ACC112 (cell line): ENCODE results near the gene LPCAT3.
A peak's percentile ranks its signal among the peaks of the same experiment; 100 is the strongest.

Experiments
- H2AFZ ChIP-seq: fragments of 200-600 bp; sonication (generic); one replicate; pipeline ENCODE4 v1.6.0; 2017; ENCODE audit warnings: antibody characterized with exemption, low read length; ENCODE audit not compliant: unreplicated experiment
- H3K27ac ChIP-seq: fragments of 200-600 bp; sonication (generic); 2 replicates; pipeline ENCODE4 v1.5.1; 2014; ENCODE audit warnings: low read depth, mild to moderate bottlenecking, antibody characterized with exemption, low read length, moderate library complexity
- H3K27me3 ChIP-seq: fragments of 200-600 bp; sonication (generic); 2 replicates; pipeline ENCODE4 v1.6.1; 2014; ENCODE audit warnings: mild to moderate bottlenecking, antibody characterized with exemption, low read length, moderate library complexity, mixed read lengths; ENCODE audit not compliant: insufficient read depth
- H3K36me3 ChIP-seq: fragments of 200-600 bp; sonication (generic); 2 replicates; pipeline ENCODE4 v1.6.1; 2016; ENCODE audit warnings: mild to moderate bottlenecking, antibody characterized with exemption, low read length, moderate library complexity, mixed read lengths; ENCODE audit not compliant: insufficient read depth
- H3K4me1 ChIP-seq: fragments of 200-600 bp; sonication (generic); one replicate; pipeline ENCODE4 v1.6.1; 2016; ENCODE audit warnings: low read length, mixed read lengths; ENCODE audit not compliant: insufficient read depth, unreplicated experiment, control insufficient read depth
- H3K4me3 ChIP-seq: fragments of 200-600 bp; sonication (generic); 2 replicates; pipeline ENCODE4 v1.5.1; 2014; ENCODE audit warnings: mild to moderate bottlenecking, low read depth, low read length
- H3K79me2 ChIP-seq: fragments of 200-600 bp; sonication (generic); one replicate; pipeline ENCODE4 v1.6.0; 2016; ENCODE audit warnings: low read length; ENCODE audit not compliant: control insufficient read depth, unreplicated experiment, insufficient read depth

The LPCAT3 gene

DNA sequence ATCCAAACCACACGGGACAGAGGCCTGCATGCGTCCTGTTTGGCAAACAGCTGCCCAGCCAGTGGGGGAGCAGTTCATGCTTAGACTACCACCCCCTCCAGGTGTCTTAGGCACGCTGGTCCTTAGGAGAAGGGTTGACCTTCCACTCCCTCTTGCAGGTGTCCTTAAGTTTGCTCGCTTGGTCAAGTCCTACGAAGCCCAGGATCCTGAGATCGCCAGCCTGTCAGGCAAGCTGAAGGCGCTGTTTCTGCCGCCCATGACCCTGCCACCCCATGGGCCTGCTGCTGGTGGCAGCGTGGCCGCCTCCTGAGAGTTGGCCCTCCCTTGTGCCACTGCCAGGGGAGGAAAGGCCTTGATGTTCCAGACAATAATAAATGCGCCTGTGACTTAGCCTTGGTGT is 72.7 kb downstream of the LPCAT3 start:
- no peak overlapping the region for H3K27ac ChIP-seq
- peaks cover 3% of the 10 kb centered on the region for H3K79me2 ChIP-seq
- H3K36me3 ChIP-seq: no peaks in the 10 kb centered on the region
- no peak overlapping the region for H2AFZ ChIP-seq
- H3K27me3 ChIP-seq: no peaks in the 10 kb centered on the region
- peaks cover 15% of the 10 kb centered on the region for H3K4me1 ChIP-seq
- peak overlapping the region; percentile 83 for H3K4me3 ChIP-seq

DNA sequence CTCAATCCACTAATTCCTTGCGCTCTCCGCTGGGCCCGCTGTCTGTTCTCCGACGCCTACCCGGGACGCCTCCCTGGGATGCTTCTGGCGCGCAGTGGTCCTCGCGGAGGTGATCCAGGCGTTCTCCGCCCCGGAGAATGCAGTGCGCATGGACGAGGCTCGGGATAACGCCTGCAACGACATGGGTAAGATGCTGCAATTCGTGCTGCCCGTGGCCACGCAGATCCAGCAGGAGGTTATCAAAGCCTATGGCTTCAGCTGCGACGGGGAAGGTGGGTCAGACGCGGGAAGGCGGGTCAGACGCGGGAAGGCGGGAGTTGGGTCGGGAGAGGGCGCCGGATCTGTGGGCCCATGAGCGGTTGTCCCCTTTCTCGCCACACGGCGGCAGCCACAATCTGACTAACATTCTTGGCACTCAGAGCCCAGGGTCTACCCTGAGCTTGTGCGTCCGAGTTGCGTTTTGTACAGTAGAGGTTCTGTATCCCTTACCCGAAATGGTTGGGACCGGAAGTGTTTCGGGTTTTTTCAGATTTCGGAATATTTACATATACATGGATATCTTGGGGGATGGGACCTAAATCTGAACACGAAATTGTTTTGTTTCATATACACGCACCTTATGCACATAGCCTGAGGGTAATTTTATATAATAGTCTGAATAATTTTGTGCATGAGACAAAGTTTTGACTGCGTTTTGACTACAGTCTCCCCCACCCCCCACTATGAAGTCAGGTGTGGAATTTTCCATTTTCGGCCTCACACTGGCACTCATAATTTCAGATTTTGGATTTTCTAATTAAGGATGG is 73.7 kb downstream of the LPCAT3 start:
- H2AFZ ChIP-seq: peak overlapping the region; percentile 26
- peaks cover 3% of the 10 kb centered on the region for H3K79me2 ChIP-seq
- H3K4me3 ChIP-seq: peak overlapping the region; percentile 83
- peak overlapping the region; percentile 92 for H3K27ac ChIP-seq
- H3K27me3 ChIP-seq: no peaks in the 10 kb centered on the region
- peaks cover 15% of the 10 kb centered on the region for H3K4me1 ChIP-seq
- no peaks in the 10 kb centered on the region for H3K36me3 ChIP-seq

DNA sequence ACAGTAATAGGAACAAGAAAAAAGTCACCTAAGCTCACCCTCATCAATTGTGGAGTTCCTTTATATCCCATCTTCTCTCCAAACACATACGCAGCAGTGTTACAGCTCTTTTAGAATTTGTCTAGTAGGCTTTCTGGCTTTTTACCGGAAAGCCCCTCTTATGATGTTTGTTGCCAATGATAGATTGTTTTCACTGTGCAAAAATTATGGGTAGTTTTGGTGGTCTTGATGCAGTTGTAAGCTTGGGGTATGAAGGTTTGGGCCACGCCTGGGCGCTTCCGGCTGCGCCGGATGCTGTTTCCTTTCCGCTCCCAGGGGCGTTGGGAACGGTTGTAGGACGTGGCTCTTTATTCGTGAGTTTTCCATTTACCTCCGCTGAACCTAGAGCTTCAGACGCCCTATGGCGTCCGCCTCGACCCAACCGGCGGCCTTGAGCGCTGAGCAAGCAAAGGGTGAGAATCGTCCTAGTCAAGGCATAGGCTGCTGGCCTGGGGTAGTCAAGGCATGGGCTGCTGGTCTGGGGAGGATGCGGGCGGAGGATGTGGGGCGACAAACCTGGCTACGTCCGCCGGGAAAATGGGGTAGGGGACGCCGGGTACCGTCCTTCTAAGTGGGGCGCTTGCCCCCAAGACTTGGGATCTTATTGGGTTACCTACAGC is 74.4 kb downstream of the LPCAT3 start, which contains the start of the genes C12orf57 and RNU7-1:
Gene C12orf57, plus strand, starts transcription at position 301 of the 659 bp plus-strand sequence. Its CDS starts 100 bp downstream, at position 401.
Gene RNU7-1, plus strand, starts transcription at position 95 of the 659 bp plus-strand sequence.
- Histone ChIP-seq H3K27me3 (no peaks in the 10 kb centered on the region), H3K4me1 (peaks cover 15% of the 10 kb centered on the region), H3K27ac (peak within 1 kb of the TSS; percentile 92), H3K79me2 (peaks cover 3% of the 10 kb centered on the region), H2AFZ (peak within 1 kb of the TSS; percentile 26), H3K36me3 (no peaks in the 10 kb centered on the region), H3K4me3 (peak within 1 kb of the TSS; percentile 83)

DNA sequence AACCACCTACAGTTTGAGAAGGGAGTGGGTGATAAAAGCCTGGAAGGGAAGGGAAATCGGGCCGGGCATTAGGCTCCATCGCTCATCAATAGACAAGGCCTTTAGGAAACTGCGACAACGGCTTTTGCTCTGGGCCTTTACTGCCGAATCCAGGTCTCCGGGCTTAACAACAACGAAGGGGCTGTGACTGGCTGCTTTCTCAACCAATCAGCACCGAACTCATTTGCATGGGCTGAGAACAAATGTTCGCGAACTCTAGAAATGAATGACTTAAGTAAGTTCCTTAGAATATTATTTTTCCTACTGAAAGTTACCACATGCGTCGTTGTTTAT is 74.9 kb downstream of the LPCAT3 start:
- no peak overlapping the region for H2AFZ ChIP-seq
- peak overlapping the region; percentile 83; the same call in 1 of the 2 replicates for H3K4me3 ChIP-seq
- H3K27ac ChIP-seq: peak overlapping the region; percentile 92
- peaks cover 16% of the 10 kb centered on the region for H3K4me1 ChIP-seq
- no peaks in the 10 kb centered on the region for H3K27me3 ChIP-seq
- peaks cover 3% of the 10 kb centered on the region for H3K79me2 ChIP-seq
- no peaks in the 10 kb centered on the region for H3K36me3 ChIP-seq

DNA sequence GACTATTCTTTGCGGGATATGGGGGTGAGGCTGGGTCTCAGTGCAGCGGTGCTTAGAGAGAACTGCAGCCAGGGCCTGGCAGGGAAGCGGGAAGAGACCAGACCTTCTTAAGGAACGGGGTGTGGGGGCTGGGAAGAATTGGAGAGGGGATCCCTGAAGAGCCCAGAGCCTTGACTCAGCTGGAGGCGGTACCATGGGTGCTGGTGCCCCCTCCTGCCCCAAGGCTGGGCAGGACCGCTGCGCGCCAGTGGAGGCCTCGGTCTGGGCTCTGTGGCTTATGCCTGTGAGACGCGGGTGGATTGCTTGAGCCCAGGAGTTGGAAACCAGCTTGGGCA is 76.0 kb downstream of the LPCAT3 start:
- H3K27me3 ChIP-seq: no peaks in the 10 kb centered on the region
- H2AFZ ChIP-seq: no peak overlapping the region
- no peak overlapping the region; the same call in 1 of the 2 replicates for H3K27ac ChIP-seq
- H3K36me3 ChIP-seq: no peaks in the 10 kb centered on the region
- H3K4me3 ChIP-seq: no peak overlapping the region
- H3K4me1 ChIP-seq: peaks cover 23% of the 10 kb centered on the region
- H3K79me2 ChIP-seq: peaks cover 3% of the 10 kb centered on the region

DNA sequence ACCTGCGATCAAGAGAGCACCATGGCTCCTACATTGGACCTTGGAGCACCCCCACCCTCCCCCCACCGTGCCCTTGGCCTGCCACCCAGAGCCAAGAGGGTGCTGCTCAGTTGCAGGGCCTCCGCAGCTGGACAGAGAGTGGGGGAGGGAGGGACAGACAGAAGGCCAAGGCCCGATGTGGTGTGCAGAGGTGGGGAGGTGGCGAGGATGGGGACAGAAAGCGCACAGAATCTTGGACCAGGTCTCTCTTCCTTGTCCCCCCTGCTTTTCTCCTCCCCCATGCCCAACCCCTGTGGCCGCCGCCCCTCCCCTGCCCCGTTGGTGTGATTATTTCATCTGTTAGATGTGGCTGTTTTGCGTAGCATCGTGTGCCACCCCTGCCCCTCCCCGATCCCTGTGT is 76.5 kb downstream of the LPCAT3 start:
- no peak overlapping the region for H3K27ac ChIP-seq

DNA sequence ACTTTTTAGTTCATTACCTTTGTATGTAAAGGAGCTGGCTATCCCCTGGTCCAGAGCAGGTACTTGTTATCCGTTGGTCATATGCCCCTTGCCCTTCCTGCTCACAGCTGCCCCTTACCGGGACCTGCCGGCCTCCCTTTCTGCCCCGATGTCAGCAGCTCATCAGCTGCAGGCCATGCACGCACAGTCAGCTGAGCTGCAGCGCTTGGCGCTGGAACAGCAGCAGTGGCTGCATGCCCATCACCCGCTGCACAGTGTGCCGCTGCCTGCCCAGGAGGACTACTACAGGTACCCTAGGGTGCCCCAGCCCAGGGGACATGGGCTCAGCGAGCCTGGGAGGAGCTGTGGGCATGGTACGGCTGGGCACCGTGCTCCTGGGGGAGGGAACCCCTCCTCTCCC is 77.0 kb downstream of the LPCAT3 start:
- H3K27ac ChIP-seq: no peak overlapping the region
- H3K4me1 ChIP-seq: peaks cover 25% of the 10 kb centered on the region
- H3K79me2 ChIP-seq: peaks cover 3% of the 10 kb centered on the region
- no peaks in the 10 kb centered on the region for H3K36me3 ChIP-seq
- H3K4me3 ChIP-seq: no peak overlapping the region
- no peak overlapping the region for H2AFZ ChIP-seq
- no peaks in the 10 kb centered on the region for H3K27me3 ChIP-seq

More for the DNA sequence above, 76.5 kb downstream of the LPCAT3 start:
- no peaks in the 10 kb centered on the region for H3K27me3 ChIP-seq
- peaks cover 3% of the 10 kb centered on the region for H3K79me2 ChIP-seq
- H3K4me3 ChIP-seq: no peak overlapping the region
- H2AFZ ChIP-seq: no peak overlapping the region
- peaks cover 25% of the 10 kb centered on the region for H3K4me1 ChIP-seq
- H3K36me3 ChIP-seq: no peaks in the 10 kb centered on the region

DNA sequence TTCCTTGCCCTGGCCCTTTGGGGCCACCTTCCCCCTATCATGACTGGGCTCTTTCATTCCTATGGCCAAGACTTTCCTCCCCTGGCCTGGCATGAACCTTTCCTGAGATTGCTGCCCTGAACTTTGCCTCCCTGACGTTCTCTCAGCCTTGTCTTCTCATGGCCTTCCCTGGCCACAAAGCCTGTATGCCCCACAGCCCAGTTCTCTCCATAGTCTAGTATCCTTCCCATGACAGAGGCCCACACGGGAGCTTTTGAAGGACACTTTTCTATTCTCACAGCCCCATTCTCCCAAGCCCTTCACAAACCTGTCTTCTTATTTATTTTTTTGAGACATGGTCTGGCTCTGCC is 79.1 kb downstream of the LPCAT3 start:
- peaks cover 35% of the 10 kb centered on the region for H3K4me1 ChIP-seq
- H3K36me3 ChIP-seq: no peaks in the 10 kb centered on the region
- H3K4me3 ChIP-seq: no peak overlapping the region
- no peaks in the 10 kb centered on the region for H3K27me3 ChIP-seq
- no peak overlapping the region for H2AFZ ChIP-seq
- no peaks in the 10 kb centered on the region for H3K79me2 ChIP-seq
- no peak overlapping the region for H3K27ac ChIP-seq

DNA sequence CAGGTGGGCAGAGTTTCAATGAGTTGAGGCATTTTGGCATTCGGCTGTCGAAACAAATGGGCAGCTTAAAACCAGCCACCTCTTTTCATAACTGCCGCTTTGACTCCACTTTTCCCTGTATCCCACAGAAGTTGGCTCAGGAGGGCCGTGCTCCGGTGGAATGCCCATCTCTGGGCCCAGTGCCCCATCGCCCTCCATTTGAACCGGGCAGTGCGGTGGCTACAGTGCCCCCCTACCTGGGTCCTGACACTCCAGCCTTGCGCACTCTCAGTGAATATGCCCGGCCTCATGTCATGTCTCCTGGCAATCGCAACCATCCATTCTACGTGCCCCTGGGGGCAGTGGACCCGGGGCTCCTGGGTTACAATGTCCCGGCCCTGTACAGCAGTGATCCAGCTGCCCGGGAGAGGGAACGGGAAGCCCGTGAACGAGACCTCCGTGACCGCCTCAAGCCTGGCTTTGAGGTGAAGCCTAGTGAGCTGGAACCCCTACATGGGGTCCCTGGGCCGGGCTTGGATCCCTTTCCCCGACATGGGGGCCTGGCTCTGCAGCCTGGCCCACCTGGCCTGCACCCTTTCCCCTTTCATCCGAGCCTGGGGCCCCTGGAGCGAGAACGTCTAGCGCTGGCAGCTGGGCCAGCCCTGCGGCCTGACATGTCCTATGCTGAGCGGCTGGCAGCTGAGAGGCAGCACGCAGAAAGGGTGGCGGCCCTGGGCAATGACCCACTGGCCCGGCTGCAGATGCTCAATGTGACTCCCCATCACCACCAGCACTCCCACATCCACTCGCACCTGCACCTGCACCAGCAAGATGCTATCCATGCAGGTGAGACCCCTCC is 79.7 kb downstream of the LPCAT3 start:
- H3K27ac ChIP-seq: no peak overlapping the region

DNA sequence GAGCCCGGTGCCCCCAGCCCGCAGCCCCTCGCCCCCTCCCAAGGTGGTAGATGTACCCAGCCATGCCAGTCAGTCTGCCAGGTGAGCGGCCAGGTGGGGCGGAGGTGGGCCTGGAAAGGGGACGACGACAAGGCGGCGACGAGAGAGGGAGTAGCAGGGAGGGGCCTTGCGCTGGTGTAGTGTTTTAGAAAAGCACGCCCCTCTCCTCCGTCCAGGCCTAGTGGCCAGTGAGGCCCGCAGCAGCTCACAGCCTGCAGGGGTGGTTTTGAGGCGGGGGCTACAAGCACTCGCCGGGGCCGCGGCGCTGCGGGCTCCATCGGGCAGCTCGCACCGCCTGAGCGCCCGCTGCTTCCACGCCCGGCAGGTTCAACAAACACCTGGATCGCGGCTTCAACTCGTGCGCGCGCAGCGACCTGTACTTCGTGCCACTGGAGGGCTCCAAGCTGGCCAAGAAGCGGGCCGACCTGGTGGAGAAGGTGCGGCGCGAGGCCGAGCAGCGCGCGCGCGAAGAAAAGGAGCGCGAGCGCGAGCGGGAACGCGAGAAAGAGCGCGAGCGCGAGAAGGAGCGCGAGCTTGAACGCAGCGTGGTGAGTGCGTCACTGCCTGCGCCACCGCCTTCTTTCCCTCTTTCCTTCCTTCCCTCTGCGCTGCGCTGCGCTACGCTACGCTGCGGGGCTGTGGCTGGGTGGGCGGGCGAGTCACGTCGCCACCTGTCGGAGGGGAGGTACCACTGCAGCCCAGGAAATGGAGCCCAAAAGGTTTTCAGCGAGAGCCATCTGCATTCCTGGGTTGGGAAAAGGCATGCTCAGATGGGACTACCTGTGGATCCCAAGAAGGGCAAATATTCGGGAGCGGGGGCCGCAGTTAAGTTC is 80.6 kb downstream of the LPCAT3 start:
- no peaks in the 10 kb centered on the region for H3K27me3 ChIP-seq
- peaks cover 9% of the 10 kb centered on the region for H3K79me2 ChIP-seq
- H3K4me1 ChIP-seq: peaks cover 44% of the 10 kb centered on the region
- peak overlapping the region; percentile 74 for H3K4me3 ChIP-seq
- H3K27ac ChIP-seq: peak overlapping the region; percentile 47
- peaks cover 2% of the 10 kb centered on the region; the same call in 1 of the 2 replicates for H3K36me3 ChIP-seq
- H2AFZ ChIP-seq: no peak overlapping the region

More for the DNA sequence above, 79.7 kb downstream of the LPCAT3 start:
- H3K79me2 ChIP-seq: peaks cover 2% of the 10 kb centered on the region
- H3K4me1 ChIP-seq: peaks cover 41% of the 10 kb centered on the region
- H3K4me3 ChIP-seq: peak overlapping the region; percentile 74; the same call in 1 of the 2 replicates
- no peaks in the 10 kb centered on the region for H3K36me3 ChIP-seq
- no peaks in the 10 kb centered on the region for H3K27me3 ChIP-seq
- no peak overlapping the region for H2AFZ ChIP-seq
